Measurements from ENCODE around the gene ZNF493. TPM values are rescaled to one million over a fixed set of nuclear protein-coding genes. Genes with fewer than 3 reads are reported as not detected.

Gene ZNF493
- total RNA-seq, 2 donors from 2014 or later = 16.1 to 19.4 TPM

DNA sequence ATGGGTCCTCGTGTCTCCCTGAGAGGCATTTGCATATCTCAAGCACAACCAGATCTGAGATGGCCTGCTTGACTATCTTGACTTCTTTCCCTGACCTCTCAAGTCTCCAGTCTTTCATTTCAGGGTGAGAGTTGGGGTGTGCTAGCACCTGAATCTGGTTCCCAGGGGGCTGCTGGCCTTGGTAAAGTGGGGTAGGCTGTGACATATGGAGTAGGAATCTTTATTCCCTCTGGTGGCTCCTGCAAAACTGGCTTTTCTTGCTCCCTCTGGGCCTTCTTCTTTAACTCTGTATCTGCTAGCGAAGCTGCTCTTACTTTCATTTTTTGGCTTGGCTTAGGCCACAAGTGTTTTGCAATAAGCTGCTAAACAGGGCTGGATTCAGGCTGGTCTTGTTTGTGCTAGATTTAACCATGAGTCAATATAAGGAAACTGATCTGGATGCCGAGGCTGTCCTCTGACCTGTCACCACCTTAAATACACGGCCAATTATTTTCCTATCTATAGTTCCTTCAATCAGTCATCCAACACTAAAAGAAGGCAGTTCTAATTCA lies 42.3 kb downstream of the ZNF493 start:
- ATAC-seq = no peak
- peaks cover 19 to 20% of the 10 kb centered on the region in 2 donors for H3K9me3 Mint-ChIP-seq
- no peak overlapping the region for H3K27ac Mint-ChIP-seq
- peaks cover 22 to 32% of the 10 kb centered on the region in 2 donors for H3K36me3 Mint-ChIP-seq
- DNase-seq (ENCODE audit: low spot score in 2 of 2) = no peak

DNA sequence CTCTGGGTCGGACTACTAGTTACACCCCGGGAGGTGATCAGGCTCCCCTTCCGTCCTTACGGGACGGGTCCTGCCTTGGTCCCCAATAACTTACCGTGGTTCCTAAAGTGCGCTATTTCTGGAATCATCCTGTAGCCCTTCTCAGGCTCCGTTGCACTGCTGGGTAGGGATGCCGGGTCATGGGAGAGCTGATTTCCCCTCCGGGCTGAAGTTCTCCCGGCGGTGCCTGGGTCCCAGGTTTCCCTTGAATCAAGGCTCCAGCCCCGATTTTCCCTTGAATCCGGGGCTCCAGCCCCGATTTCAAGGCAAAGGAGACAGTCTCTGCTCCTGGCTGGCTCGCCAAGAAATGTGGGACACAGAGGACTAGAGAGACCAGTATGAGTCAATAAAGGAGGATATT lies 43.4 kb downstream of the ZNF493 start:
- peaks cover 28 to 32% of the 10 kb centered on the region in 2 donors for H3K36me3 Mint-ChIP-seq
- ATAC-seq (no peak), DNase-seq (ENCODE audit: low spot score in 2 of 2) (no peak)
- peaks cover 19 to 20% of the 10 kb centered on the region in 2 donors for H3K9me3 Mint-ChIP-seq
- no peak overlapping the region for H3K27ac Mint-ChIP-seq

DNA sequence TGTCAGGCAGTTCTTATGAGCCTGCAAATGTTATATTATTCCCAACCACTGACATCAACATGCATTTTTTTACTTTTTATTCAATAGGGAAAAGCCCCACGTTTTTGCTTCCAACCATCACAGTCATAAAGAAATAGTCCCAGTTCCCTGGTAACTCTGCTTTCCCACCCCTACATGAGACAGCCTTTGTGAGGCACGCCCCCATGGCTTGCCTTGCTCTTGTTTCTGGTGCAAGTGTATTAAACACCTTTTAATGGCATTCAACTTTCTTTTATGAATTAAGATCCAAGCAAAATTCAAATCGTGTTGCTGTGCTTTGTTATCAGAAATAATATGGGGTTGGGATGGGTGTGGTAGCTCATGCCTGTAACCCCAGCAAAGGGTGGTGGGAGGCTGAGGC lies 54.3 kb downstream of the ZNF493 start:
- Mint-ChIP-seq H3K27ac (no peak overlapping the region), H3K9me3 (peaks cover 4 to 16% of the 10 kb centered on the region in 2 donors), H3K36me3 (peaks cover 39 to 44% of the 10 kb centered on the region in 2 donors)
- DNase-seq (ENCODE audit: low spot score in 2 of 2) = no peak
- no peak for ATAC-seq

DNA sequence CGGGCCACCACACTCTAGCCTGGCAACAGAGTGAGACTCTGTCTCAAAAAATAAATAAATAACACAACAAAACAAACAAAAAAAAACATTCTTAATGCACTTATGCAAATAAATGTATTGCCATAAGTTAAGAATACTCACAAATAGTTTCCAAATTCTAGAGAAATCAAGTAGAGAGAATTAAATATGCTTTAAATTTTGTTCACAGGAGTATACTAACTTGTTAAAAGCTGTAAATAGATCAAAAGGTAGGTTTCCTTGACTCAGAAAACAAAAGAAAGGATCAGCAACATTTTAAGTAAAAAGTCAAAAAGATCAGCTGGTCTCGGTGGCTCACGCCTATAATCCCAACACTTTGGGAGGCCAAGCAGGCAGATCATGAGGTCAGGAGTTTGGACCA lies 58.0 kb downstream of the ZNF493 start:
- H3K27ac Mint-ChIP-seq = no peak overlapping the region
- peaks cover 27 to 29% of the 10 kb centered on the region in 2 donors for H3K36me3 Mint-ChIP-seq
- DNase-seq (ENCODE audit: low spot score in 2 of 2) = no peak
- H3K9me3 Mint-ChIP-seq = peaks cover 6 to 14% of the 10 kb centered on the region in 2 donors
- no peak for ATAC-seq

DNA sequence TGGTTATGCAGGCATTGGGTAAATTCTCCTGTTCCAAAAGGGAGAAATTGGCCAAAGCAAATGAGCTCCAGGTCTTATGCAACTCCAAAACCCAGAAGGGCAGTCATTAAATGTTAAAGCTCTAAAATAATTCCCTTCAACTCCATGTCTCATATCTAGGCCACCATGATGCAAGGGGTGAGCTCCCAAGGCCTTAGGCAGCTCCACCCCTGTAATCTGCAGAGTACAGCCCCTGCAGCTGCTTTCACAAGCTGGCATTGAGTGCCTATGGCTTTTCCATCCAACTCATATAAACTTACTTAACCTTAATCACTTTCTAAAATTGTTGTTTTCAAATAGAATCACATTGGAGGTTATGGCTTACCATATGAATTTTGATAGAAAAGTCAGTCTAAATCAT lies 63.8 kb downstream of the ZNF493 start:
- DNase-seq (ENCODE audit: low spot score in 2 of 2) (no peak), ATAC-seq (no peak)
- Mint-ChIP-seq H3K27ac (no peak overlapping the region), H3K36me3 (peaks cover 26 to 41% of the 10 kb centered on the region in 2 donors), H3K9me3 (peaks cover 10 to 23% of the 10 kb centered on the region in 2 donors)

DNA sequence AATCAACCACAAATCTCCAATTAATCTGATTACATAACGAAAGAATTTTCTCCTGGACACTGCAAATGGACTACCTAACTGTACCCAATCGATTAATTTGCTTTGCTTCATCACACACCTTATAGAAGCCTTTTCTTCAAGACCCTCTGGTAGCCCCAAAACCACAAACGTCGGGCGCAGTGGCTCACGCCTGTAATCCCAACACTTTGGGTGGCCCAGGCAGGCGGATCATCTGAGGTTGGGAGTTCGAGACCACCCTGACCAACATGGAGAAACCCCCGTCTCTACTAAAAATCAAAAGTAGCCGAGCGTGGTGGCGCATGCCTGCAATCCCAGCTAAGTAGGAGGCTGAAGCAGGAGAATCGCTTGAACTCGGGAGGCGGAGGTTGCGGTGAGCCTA lies 65.6 kb downstream of the ZNF493 start:
- Mint-ChIP-seq H3K27ac (no peak overlapping the region), H3K9me3 (peaks cover 9 to 21% of the 10 kb centered on the region in 2 donors), H3K36me3 (peaks cover 23 to 41% of the 10 kb centered on the region in 2 donors)
- DNase-seq (ENCODE audit: low spot score in 2 of 2) (no peak), ATAC-seq (no peak)

DNA sequence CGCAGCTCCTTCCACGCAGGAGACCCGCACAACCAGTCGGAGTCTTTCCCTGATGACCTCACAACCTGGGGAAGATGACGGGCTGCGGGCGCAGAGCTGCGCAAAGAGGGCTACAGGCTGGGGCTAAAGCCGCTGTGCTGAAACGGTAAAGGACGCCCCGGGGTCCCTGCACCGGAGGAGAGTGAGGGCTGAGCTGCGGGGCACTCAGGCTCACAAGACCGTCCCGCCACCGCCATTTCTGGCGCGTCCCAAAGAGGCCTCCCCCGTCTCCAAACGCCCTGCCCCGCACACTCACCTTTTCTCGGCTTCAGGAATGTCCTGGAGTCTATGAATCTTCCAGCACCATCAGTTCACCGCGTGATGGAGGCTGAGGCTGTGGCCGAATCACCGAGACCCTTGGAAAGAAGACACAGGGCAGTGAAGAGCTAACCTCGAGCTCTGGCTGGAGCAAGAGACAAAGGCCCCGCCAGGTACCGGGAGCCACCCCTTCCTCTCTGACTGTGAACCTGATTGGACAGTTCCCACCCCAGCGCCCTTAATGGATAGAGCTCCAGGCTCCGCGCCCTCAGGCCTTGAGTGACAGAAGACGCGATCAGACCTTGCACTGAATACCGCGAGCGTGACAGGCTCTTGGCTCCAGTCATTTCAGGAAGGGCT lies 66.6 kb downstream of the ZNF493 start:
- DNase-seq (ENCODE audit: low spot score in 2 of 2) (peak; percentile 43 to 81), ATAC-seq (peak; percentile 97 to 100)
- H3K9me3 Mint-ChIP-seq = peaks cover 4 to 17% of the 10 kb centered on the region in 2 donors
- peak overlapping the region; percentile 68 to 89 for H3K27ac Mint-ChIP-seq
- H3K36me3 Mint-ChIP-seq = peaks cover 18 to 35% of the 10 kb centered on the region in 2 donors

DNA sequence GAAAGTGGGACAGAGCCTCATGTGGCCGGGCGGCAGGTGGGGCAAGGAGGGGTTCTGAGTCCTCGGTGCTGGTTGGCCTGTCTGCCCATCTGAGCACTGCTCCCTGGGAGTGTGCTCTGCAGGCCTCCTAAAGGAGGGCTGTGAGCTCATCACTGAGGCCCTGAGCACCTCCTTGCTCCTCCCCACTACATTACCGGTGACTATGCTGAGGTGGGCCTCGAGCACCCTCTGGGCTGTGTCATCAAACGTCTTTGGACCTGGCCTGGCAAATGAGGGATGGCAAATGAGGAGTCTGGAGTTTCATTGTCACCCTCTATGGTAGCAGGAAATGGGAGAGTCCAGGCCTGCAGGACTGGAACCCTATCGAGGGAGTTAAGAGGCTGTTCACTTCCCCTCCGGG lies 69.7 kb downstream of the ZNF493 start:
- Mint-ChIP-seq H3K27ac (no peak overlapping the region), H3K36me3 (peaks cover 12 to 25% of the 10 kb centered on the region in 2 donors), H3K9me3 (peaks cover 0 to 11% of the 10 kb centered on the region in 2 donors)
- ATAC-seq = no peak
- DNase-seq (ENCODE audit: low spot score in 2 of 2) = no peak

DNA sequence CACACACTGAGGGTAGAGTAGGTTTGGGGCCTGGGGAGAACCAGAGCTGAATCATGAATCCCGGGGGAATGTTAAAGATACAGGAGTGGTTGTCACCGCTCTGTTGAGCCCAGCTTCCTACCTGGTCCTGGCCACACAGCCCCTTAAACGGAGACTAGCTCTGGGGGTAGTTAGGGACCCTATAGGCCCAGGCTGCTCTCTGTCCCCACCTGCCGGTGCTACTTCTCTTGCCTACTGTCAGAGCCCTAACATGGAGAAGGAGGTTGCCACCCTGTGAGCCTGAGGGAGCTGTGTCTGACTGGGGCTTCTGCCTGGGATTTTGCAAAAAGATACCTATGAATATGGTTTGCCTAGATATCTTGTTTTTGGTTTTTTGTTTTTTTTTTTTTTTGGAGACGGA lies 71.9 kb downstream of the ZNF493 start:
- ATAC-seq (no peak), DNase-seq (ENCODE audit: low spot score in 2 of 2) (no peak)
- H3K9me3 Mint-ChIP-seq = peaks cover 0 to 4% of the 10 kb centered on the region in 2 donors
- peaks cover 5 to 9% of the 10 kb centered on the region in 2 donors for H3K36me3 Mint-ChIP-seq
- no peak overlapping the region for H3K27ac Mint-ChIP-seq

DNA sequence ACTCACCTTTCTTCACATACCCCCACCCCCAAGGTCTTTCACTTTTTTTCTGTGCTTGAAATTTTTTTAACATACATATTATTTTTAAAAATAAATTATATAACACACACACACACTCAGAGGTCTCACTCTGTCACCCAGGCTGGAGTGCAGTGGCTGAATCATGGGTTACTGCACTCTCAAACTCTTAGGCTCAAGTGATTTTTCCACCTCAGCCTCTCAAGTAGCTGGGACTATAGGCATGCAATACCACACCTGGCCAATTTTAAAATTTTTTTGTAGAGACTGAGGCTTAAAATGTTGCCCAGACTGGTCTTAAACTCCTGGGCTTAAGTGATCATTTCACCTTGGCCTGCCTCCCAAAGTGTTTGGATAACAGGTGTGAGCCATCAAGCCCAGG lies 75.6 kb downstream of the ZNF493 start:
- ATAC-seq = no peak
- H3K36me3 Mint-ChIP-seq = peaks cover 5 to 7% of the 10 kb centered on the region in 2 donors
- H3K9me3 Mint-ChIP-seq = peaks cover 0 to 4% of the 10 kb centered on the region in 2 donors
- no peak for DNase-seq (ENCODE audit: low spot score in 2 of 2)
- no peak overlapping the region for H3K27ac Mint-ChIP-seq

DNA sequence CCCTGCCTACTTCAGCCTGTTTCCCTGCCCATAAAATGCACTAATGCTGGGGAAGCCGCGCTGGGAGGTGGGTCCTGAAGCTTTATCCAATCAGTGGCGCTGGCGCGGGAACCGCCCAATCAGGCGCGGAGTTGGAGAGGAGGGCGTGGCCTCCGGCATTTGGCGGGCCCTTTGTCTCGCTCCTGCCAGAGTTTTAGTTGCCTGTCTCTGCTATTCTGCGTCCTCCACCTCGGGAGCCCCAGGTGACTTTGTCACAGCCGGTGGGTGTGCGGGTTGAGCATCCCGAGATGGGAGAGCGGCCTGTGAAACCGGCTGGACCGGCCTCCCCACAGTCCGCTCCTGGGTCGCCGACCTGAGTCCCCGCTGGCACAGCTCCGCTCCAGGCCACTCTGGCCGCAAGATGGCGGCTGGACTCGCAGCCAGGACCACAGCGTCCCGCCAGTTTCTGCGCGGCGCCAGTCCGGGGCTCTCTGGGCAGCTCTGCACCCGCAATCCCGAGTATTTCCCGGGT lies 77.8 kb downstream of the ZNF493 start:
- Mint-ChIP-seq H3K9me3 (peaks cover 0 to 4% of the 10 kb centered on the region in 2 donors), H3K36me3 (peaks cover 5 to 7% of the 10 kb centered on the region in 2 donors), H3K27ac (peak overlapping the region in 1 of 2 donors; percentile 86)
- peak; percentile 76 to 94 for DNase-seq (ENCODE audit: low spot score in 2 of 2)
- peak; percentile 98 to 100 for ATAC-seq

Other genes starting within 250 kb of the ZNF493 start
- gene ZNF708, start 67.7 kb upstream of the ZNF493 start, total RNA-seq = 10 to 100 TPM in 1 of 2 donors, 1 to 10 TPM in 1; 9.8 to 12.2 TPM
- 10 to 100 TPM; 12.4 to 15.5 TPM for gene ZNF738, start 38.1 kb upstream of the ZNF493 start, total RNA-seq
- 10 to 100 TPM in 1 of 2 donors, 1 to 10 TPM in 1; 9.1 to 10.3 TPM for gene ZNF429, start 108.5 kb downstream of the ZNF493 start, total RNA-seq